Measurements from ENCODE around the gene KCTD17. TPM values are rescaled to one million over a fixed set of nuclear protein-coding genes. Genes with fewer than 3 reads are reported as not detected.
A peak's percentile ranks its signal among the peaks of the same experiment; 100 is the strongest.

The KCTD17 gene
- total RNA-seq = 24.2 TPM
- long read RNA-seq, transcript KCTD17-201 (8 exons, 1,691 nt) = major isoform, 14 of 30 reads
- long read RNA-seq, partial matches to known transcripts = 1 of 30 reads
- long read RNA-seq, other reads (novel, unspliced or antisense) = 14 of 30 reads

- Histone ChIP-seq H3K27me3 (ENCODE audit: low read depth) (no peaks in the 10 kb centered on the region), H3K36me3 (peaks cover 21% of the 10 kb centered on the region), H3K4me3 (peak within 1 kb of the TSS; percentile 65), H3K27ac (peak within 1 kb of the TSS; percentile 56), H3K9me3 (no peaks in the 10 kb centered on the region), H3K4me1 (peaks cover 18% of the 10 kb centered on the region)
- TF ChIP-seq CTCF (IDR thresholded peaks at IDR 0.05) = no peak
- DNase-seq (peak; percentile 79), ATAC-seq (peak; percentile 91 to 92)
- intact Hi-C loops (cut with DNase I) = no loop called here
Measured at GRCh38 chr22:37051391-37052385, at the start of gene KCTD17. Gene KCTD17 (plus strand): TSS chr22:37051742. CDS start chr22:37051761, 19 bp downstream.

GRCh38 chr22:37001826-37002225 is 49.7 kb upstream of the KCTD17 start:
- ATAC-seq = no peak
- Histone ChIP-seq H3K9me3 (no peaks in the 10 kb centered on the region), H3K27me3 (ENCODE audit: low read depth) (no peaks in the 10 kb centered on the region), H3K36me3 (no peaks in the 10 kb centered on the region), H3K4me1 (no peaks in the 10 kb centered on the region), H3K27ac (no peak overlapping the region), H3K4me3 (no peak overlapping the region)
- no peak for DNase-seq
- no peak for TF ChIP-seq CTCF (IDR thresholded peaks at IDR 0.05)
- intact Hi-C loops (cut with DNase I) = no loop called here

- Histone ChIP-seq H3K27me3 (ENCODE audit: low read depth) (no peaks in the 10 kb centered on the region), H3K9me3 (no peaks in the 10 kb centered on the region), H3K4me3 (no peak overlapping the region), H3K4me1 (no peaks in the 10 kb centered on the region), H3K36me3 (no peaks in the 10 kb centered on the region), H3K27ac (no peak overlapping the region)
- ATAC-seq = no peak
- no peak for TF ChIP-seq CTCF (IDR thresholded peaks at IDR 0.05)
- no peak for DNase-seq
- intact Hi-C loops (cut with DNase I) = no loop called here
Measured at GRCh38 chr22:37002633-37003032, 48.9 kb upstream of the KCTD17 start.

- H3K27me3 ChIP-seq (ENCODE audit: low read depth) = no peaks in the 10 kb centered on the region
- intact Hi-C loops (cut with DNase I) = no loop called here
- H3K27ac ChIP-seq = no peak overlapping the region
- H3K9me3 ChIP-seq = no peaks in the 10 kb centered on the region
- H3K4me1 ChIP-seq = peaks cover 12% of the 10 kb centered on the region
- DNase-seq (no peak), ATAC-seq (no peak)
- H3K36me3 ChIP-seq = peaks cover 3% of the 10 kb centered on the region
- TF ChIP-seq CTCF (IDR thresholded peaks at IDR 0.05) = no peak
- no peak overlapping the region for H3K4me3 ChIP-seq
Measured at GRCh38 chr22:37007651-37008050, 43.9 kb upstream of the KCTD17 start.

GRCh38 chr22:37008365-37008764 is 43.2 kb upstream of the KCTD17 start:
- intact Hi-C loops (cut with DNase I) = no loop called here
- H3K4me1 ChIP-seq = peaks cover 13% of the 10 kb centered on the region
- DNase-seq = no peak
- H3K36me3 ChIP-seq = peaks cover 3% of the 10 kb centered on the region
- H3K27ac ChIP-seq = no peak overlapping the region
- H3K27me3 ChIP-seq (ENCODE audit: low read depth) = no peaks in the 10 kb centered on the region
- H3K9me3 ChIP-seq = no peaks in the 10 kb centered on the region
- ATAC-seq = no peak
- TF ChIP-seq CTCF (IDR thresholded peaks at IDR 0.05) = no peak
- no peak overlapping the region for H3K4me3 ChIP-seq
